CD4-positive, alpha-beta T cell (primary cell): ENCODE measurements around the gene KLRK1. TPM values are rescaled to one million over a fixed set of nuclear protein-coding genes. Genes with fewer than 3 reads are reported as not detected.

Experiments
- ATAC-seq: fragments of 200-7000 bp; cut with Tn5 transposase; one replicate; pipeline ENCODE4 v1.10.0; 2022; ENCODE audit warnings: mild to moderate bottlenecking; ENCODE audit not compliant: poor library complexity
- CTCF ChIA-PET: fragments of 350-600 bp; sonication (Branson Sonifier 250); formaldehyde crosslinking; loops from one replicate; lab custom pipeline; 2021; ENCODE audit warnings: antibody characterized with exemption, inconsistent platforms; lab: Charles Lee
- POLR2A ChIA-PET: fragments of 350-600 bp; sonication (Branson Sonifier 250); formaldehyde crosslinking; loops from one replicate; lab custom pipeline; 2021; ENCODE audit warnings: antibody characterized with exemption, inconsistent platforms; lab: Charles Lee
- DNase-seq, 14 experiments: peaks; one replicate each; pipeline ENCODE4 v3.0.0-alpha.2; 2013 to 2020; ENCODE audit warnings: mixed read lengths in 2 of 14
- H3K27ac ChIP-seq, 2 donors: one replicate each; pipeline versions ENCODE4 v1.5.1 to v1.7.0; 2013; ENCODE audit warnings: low read length in 2 of 2, low read depth in 1 of 2, mild to moderate bottlenecking in 1 of 2
- H3K27me3 ChIP-seq, 2 experiments: 1 replicate in 1 of 2; 2 replicates in 1 of 2; pipeline versions ENCODE4 v1.6.1 to v1.7.0; 2013; ENCODE audit warnings: low read length in 2 of 2, control low read depth in 1 of 2, mild to moderate bottlenecking in 1 of 2, moderate library complexity in 1 of 2; ENCODE audit not compliant: insufficient read depth in 2 of 2, control insufficient read depth in 1 of 2
- H3K36me3 ChIP-seq: one replicate; pipeline ENCODE4 v1.6.1; 2013; ENCODE audit warnings: low read length, control low read depth; ENCODE audit not compliant: insufficient read depth
- H3K4me1 ChIP-seq: one replicate; pipeline ENCODE4 v1.6.1; 2013; ENCODE audit warnings: low read length, control low read depth; ENCODE audit not compliant: insufficient read depth
- H3K4me3 ChIP-seq: one replicate; pipeline ENCODE4 v1.5.1; 2013; ENCODE audit warnings: mild to moderate bottlenecking, low read length, moderate library complexity
- H3K9me3 ChIP-seq, 2 experiments: 1 replicate in 1 of 2; 2 replicates in 1 of 2; pipeline versions ENCODE4 v1.6.1 to v1.7.0; 2013; ENCODE audit warnings: low read length in 2 of 2, mild to moderate bottlenecking in 2 of 2, control low read depth in 1 of 2, moderate library complexity in 1 of 2; ENCODE audit not compliant: control insufficient read depth in 1 of 2, insufficient read depth in 1 of 2
- H3K27ac Mint-ChIP-seq: one replicate; pipeline ENCODE4 v1.8.0; 2020; ENCODE audit warnings: mixed read lengths
- H3K27me3 Mint-ChIP-seq: one replicate; pipeline ENCODE4 v1.8.0; 2021; ENCODE audit warnings: mixed read lengths
- H3K36me3 Mint-ChIP-seq: one replicate; pipeline ENCODE4 v1.8.0; 2021; ENCODE audit warnings: low read depth, mixed read lengths
- H3K4me1 Mint-ChIP-seq: one replicate; pipeline ENCODE4 v1.8.0; 2021; ENCODE audit warnings: low read depth, mixed read lengths
- H3K4me3 Mint-ChIP-seq: one replicate; pipeline ENCODE4 v1.8.0; 2020; ENCODE audit warnings: mild to moderate bottlenecking, mixed read lengths
- H3K9me3 Mint-ChIP-seq: one replicate; pipeline ENCODE4 v1.8.0; 2020; ENCODE audit warnings: mixed read lengths
- CTCF ChIP-seq: fragments of 200-600 bp; IDR thresholded peaks from one replicate; pipeline ENCODE4 v1.8.0; 2022; ENCODE audit warnings: antibody characterized with exemption, mild to moderate bottlenecking
- intact Hi-C, 2 experiments: fragments of 100-400 bp; cut with DNase I in 1 of 2; cut with micrococcal nuclease in 1 of 2; formaldehyde crosslinking; loops; one replicate each; pipeline versions ENCODE4 v1.15.1 to v1.9.0; 2023 to 2025; cut with DNase I, micrococcal nuclease
- total RNA-seq, 174 experiments: library from RNA in 2 of 174; stranded (reverse) in 2 of 174; gene quantifications; one replicate each; pipeline ENCODE4 v1.2.3 and lab custom pipeline; 2021 to 2026

KLRK1 gene
- total RNA-seq, 2 experiments from 2014 or later: 0.96 to 1.0 TPM

GRCh38 chr12:10361084-10361483 is 28.8 kb downstream of the KLRK1 start:
- TF ChIP-seq CTCF: no peak
- no peak for ATAC-seq
- peaks cover 18% of the 10 kb centered on the region for H3K4me1 ChIP-seq
- POLR2A ChIA-PET: no interaction called here
- no peaks in the 10 kb centered on the region for H3K36me3 Mint-ChIP-seq
- no peaks in the 10 kb centered on the region for H3K9me3 Mint-ChIP-seq
- H3K4me1 Mint-ChIP-seq: peaks cover 5% of the 10 kb centered on the region
- H3K27me3 ChIP-seq: peaks cover 0 to 2% of the 10 kb centered on the region in 2 experiments
- H3K4me3 ChIP-seq: no peak overlapping the region
- H3K27ac Mint-ChIP-seq: peak overlapping the region; percentile 0
- intact Hi-C loops: loop anchor here (5.0 to 10.0 kb wide), 5 partner anchors 146 to 1124 kb away; partner anchors contain the start of genes GABARAPL1 (in 1 of the 2) and MAGOHB (in 1 of the 2)
- H3K27me3 Mint-ChIP-seq: peaks cover 11% of the 10 kb centered on the region
- CTCF ChIA-PET: no interaction called here
- H3K4me3 Mint-ChIP-seq: peak overlapping the region; percentile 64
- DNase-seq: peak in 1 of 14 experiments; percentile 5
- H3K27ac ChIP-seq: no peak overlapping the region
- no peaks in the 10 kb centered on the region for H3K9me3 ChIP-seq
- no peaks in the 10 kb centered on the region for H3K36me3 ChIP-seq

DNA sequence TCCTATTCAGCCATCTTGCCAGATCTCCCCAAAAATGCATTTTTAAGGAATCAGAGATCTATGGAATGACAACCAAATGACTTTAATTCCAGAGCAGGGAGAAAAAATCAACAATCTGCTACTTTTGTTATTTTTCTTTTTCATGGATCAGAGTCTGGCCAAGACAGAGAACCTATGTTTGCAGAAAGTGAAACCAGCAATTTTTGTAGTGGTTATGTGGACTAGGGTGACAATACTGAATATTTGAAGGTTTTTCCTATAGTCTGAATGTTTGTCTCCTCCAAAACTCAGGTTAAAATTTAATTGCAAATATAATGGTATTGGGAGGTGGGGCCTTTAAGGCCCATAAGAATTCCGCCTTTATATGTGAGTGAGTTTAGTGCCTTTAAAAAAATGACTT is 30.9 kb downstream of the KLRK1 start:
- CTCF ChIA-PET: no interaction called here
- no peak overlapping the region for H3K27ac ChIP-seq
- ATAC-seq (no peak), DNase-seq (no peak)
- no peak overlapping the region for H3K4me3 ChIP-seq
- peaks cover 5% of the 10 kb centered on the region for H3K4me1 Mint-ChIP-seq
- intact Hi-C loops: no loop called here
- H3K9me3 Mint-ChIP-seq: no peaks in the 10 kb centered on the region
- H3K27me3 ChIP-seq: peaks cover 3 to 6% of the 10 kb centered on the region in 2 experiments
- peaks cover 19% of the 10 kb centered on the region for H3K27me3 Mint-ChIP-seq
- no peaks in the 10 kb centered on the region for H3K9me3 ChIP-seq
- H3K4me3 Mint-ChIP-seq: no peak overlapping the region
- no peak overlapping the region for H3K27ac Mint-ChIP-seq
- POLR2A ChIA-PET: no interaction called here
- peaks cover 4% of the 10 kb centered on the region for H3K4me1 ChIP-seq
- TF ChIP-seq CTCF: no peak
- H3K36me3 Mint-ChIP-seq: no peaks in the 10 kb centered on the region
- H3K36me3 ChIP-seq: no peaks in the 10 kb centered on the region

- ChIA-PET CTCF (no interaction called here), POLR2A (no interaction called here)
- H3K27ac ChIP-seq: no peak overlapping the region
- H3K4me1 ChIP-seq: no peaks in the 10 kb centered on the region
- peaks cover 20% of the 10 kb centered on the region for H3K27me3 Mint-ChIP-seq
- no peaks in the 10 kb centered on the region for H3K9me3 Mint-ChIP-seq
- no peak overlapping the region for H3K4me3 ChIP-seq
- H3K36me3 Mint-ChIP-seq: no peaks in the 10 kb centered on the region
- no peaks in the 10 kb centered on the region for H3K36me3 ChIP-seq
- H3K4me1 Mint-ChIP-seq: peaks cover 5% of the 10 kb centered on the region
- no peak for TF ChIP-seq CTCF
- H3K27ac Mint-ChIP-seq: no peak overlapping the region
- intact Hi-C loops: no loop called here
- no peaks in the 10 kb centered on the region for H3K9me3 ChIP-seq
- peaks cover 3 to 6% of the 10 kb centered on the region in 2 experiments for H3K27me3 ChIP-seq
- no peak overlapping the region for H3K4me3 Mint-ChIP-seq
- ATAC-seq (no peak), DNase-seq (no peak)
Observed at GRCh38 chr12:10358131-10358530, 31.7 kb downstream of the KLRK1 start.
